Muscle of back (tissue), 11 donors: Measurements from ENCODE around the gene ZEB2. TPM values are rescaled to one million over a fixed set of nuclear protein-coding genes. Genes with fewer than 3 reads are reported as not detected.

ENCODE experiments used
- DNase-seq, 3 donors: peaks; one replicate each; pipeline versions ENCODE4 v3.0.0 to v3.0.0-alpha.2; 2013
- polyA plus RNA-seq, 10 donors: library from polyadenylated mRNA; unstranded; fragments of 120-200 nt; gene quantifications; one replicate each; pipeline ENCODE4 v1.2.1, GENCODE V29; 2013; ENCODE audit not compliant: insufficient read length in 10 of 10

Gene ZEB2
- polyA plus RNA-seq, 10 donors, result 88.5 to 143 (median 117) TPM

DNA sequence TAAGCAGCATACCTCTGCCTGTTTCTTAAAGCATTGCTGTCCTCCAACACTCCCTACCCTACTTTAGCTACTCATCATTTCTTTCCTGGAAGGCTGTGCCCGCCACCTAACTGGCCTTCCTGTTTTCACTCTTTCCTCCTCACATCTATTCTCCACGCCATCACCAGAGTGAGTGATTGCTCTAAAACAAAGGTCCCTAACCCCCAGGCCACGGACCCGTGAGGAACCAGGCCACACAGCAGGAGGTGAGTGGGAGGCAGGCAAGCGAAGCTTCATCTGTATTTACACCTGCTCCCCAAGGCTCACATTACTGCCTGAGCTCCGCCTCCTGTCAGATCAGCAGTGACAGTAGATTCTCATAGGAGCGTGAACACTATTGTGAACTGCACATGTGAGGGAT, 13.3 kb upstream of the ZEB2 start:
- DNase-seq, result no peak

DNA sequence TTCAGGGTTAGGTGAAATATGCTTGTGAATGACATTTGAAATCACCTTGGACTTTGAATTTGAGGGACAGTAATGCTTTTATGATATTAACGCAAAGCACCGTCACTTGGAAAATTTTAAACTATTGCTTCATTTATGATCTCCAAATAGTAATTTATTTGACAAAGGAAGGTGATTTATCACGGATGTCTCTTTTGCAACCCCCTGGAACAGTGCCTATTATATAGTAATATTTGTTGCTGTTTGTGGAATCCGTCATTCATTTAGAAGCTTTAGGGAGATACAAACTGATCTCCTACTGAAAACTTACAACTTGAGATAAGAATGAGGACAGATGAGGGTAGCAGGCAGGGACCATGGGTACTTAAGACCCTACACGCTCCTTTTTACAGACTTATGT, 10.7 kb upstream of the ZEB2 start:
- no peak for DNase-seq

DNA sequence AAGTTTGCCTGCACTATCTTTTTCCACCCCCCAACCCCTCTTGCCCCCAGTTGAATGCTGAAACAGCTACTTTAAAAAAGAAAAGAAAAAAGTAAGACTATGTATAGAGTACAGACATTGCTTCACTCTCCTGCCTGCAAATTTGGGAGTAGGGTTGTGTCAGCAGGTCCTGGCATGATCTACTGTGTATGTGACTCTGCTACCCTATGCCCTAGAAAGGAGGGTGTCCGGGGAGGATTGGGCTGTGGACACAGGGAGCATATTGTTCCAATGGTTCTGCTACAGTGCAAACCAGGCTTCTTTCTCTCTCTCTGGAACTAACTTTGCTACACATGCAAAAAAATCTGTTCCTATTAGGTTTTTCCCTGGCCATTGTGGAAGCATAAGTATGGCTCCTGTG, 9.9 kb upstream of the ZEB2 start:
- peak in 1 of 3 donors; percentile 20 for DNase-seq

DNA sequence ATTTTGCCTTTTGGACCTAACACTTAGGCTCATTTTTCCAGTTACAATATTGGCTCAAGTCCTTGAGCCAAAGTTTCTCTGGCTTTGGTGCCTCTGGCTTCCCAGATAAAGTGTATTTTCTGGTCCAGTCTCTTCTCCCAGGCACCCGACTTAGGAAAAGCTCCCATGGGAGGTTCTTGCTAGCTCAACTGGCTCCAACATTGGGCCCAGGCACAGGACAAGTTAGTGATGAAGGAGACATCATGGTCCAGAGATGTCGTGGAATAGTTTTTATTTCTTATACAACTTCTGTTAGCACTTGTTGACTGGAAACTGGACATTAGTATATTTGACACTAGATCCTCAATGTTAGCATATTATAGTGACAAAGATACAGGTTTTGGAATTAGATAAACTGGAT, 8.2 kb upstream of the ZEB2 start:
- DNase-seq, result no peak

DNA sequence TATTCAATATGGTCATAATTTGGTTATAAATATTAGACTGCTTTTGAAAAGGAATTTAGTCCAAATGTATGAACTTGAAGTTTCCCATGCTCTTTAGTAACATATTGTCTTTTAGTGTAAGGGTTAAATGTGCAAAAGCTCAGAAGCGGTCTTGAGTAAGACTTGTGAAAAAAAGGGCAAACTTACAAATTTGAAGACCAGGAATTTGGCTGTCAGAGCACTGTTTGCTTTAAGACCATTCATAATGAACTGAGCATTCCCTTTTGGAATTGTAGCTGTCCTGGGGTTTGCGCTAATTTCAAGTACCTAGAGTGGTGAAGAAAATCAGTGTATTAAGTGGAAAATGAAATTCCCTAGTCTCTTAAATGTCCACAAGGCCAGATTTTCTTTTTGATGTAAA, 6.9 kb upstream of the ZEB2 start:
- DNase-seq, result peak in 1 of 3 donors; percentile 39

DNA sequence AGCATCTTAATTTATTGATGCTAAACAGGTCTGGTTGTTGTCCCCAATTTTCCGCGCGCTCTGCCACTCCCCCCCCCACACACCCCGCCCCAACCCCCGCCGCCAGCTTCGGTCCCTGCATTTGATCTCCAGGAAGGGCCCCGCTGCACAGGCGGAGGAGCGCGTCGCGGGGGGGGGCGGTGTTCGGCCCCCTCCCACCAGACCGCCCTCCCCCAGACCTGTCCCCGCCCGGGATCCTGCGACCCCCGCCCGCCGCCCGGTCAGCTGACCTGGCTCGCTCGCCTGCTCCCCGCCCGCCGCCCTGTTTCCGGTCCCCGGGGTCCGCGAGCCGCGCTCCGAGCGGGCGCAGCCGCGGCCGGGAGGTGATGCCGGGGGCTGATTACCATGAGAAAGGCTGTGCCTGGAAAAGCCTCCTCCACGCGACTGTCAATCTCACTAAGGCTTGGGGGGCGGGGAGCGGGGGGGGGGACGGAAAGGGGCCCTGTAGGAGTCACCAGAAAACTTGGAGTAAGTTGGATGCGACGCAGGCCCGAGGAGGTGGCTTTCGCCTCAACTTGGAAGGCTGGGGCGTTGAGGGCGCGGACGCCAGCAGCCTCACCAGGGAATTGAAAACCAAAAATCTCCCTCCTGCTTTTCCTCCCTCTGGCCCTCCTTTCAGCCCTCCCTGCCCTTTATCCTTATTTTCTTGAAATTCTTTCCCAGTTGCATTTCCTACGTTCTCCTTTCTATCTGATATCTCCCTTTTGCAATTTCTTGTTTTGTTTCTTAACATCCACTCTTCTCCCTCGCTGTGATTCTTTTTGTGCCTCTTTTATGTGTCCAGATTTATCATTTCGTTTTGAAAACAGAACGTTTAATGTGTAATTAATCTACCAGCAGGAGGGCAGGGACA, 4.4 kb upstream of the ZEB2 start:
- peak in 2 of 3 donors; percentile 63 to 85 for DNase-seq

DNA sequence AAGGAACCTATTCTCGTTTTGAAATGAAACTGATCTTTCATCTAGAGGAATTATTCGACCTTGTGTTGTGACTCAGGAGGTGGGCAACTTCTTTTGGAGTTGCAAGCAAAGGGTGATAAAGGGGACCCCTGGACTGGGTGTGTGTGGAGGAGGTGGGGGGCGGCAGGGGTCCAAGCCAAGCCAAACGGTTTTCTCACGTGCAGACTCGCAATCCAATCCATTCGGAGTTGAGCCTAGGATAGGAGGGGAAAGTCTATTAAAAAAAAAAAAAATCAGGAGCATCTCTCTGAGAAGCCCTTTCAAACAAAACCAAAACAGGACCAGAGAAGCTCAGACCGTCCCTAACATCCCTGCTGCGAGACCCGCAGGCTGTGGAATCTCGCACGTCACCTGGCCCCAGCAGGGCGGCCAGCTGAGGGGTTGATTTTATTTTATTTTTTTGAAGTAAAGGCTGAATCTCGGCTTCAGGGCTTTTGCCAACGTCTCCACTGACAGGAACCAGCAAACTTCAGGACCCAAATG, 3.7 kb upstream of the ZEB2 start:
- DNase-seq, result peak in 2 of 3 donors; percentile 62 to 88

DNA sequence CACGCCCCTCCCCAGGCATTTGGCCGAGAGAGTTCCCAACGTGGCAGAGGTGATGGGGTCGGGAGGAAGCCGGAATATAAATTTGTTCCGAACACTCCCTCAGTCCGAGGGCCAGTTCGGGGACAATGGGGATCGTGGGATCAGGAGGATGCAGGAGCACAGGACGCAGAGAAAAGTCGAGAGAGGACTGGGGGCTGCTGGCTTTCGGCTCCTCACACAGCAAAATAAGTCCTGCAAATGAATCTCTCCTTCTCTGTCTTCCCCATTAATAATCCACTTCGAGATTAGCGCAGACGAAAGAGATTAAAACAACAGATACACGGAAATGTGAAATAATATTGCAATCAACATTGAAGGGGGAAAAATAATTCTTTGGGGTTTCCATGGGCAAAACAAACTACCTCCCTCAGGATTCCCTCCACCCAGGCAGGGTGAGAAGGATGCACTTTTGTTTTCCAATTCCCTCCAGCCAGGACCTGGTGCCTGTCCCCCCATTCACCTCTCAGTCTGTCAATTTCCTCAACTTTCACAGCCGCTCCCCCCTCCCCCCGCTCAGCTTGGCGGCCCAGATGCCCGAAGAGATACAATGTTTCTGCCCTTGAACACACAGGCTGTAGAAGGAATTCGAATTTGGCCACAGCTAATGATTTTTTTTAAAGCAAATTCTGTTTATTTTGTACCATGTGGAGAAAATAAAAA, 3.1 kb upstream of the ZEB2 start:
- DNase-seq, result peak in 1 of 3 donors; percentile 84

DNA sequence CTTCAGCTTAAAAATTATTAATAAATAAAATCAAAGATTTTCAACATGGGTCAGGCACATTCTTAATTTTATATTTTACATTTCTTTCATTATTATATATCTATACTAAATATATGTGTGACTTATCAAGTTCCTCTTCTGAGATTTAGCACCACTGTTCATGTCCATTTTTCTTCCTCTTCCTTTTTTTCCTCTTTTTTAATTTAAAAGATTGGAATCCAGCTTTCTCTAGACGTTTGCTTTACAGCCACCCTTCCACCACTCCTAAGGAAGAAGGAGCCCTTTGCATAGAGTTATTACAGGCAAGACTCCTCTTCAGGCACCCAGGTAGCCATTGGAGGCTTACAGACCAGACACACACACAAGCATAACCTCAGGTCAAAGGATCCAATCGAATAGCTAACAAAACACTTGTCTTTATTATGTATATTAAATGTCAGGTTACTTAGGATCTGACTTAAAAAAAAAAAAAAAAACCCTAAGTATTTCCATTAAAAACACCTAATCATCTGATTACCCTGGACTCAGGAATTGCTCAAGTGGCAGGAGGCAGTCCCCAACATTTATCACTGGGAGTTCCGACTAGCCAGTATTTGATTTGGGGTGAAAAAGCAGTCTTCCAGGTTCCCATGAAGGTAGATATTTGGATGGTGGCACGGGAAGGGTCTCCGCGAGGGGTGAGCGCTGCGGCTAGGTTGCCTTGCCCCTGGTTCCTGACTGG, 2.4 kb upstream of the ZEB2 start:
- peak in 1 of 3 donors; percentile 42 for DNase-seq

DNA sequence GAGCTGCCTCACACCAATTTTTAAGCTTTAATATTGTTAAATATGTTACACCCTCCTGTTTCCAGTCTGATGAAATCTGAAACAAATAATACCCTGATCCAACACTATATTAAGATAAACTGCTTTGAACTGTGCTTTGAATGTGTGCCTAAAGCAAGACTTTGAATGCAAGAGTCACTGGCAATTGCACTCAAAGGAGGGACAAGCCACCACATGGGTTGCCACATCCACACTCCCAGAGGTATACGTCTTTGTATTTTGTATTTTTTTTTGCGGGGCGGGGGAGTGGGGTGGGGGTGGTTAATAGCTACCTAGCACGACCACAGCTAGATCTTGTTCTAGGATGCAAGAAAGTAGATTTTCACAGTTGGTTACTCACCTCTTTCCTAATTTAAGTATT, 1.8 kb upstream of the ZEB2 start:
- DNase-seq, result no peak

DNA sequence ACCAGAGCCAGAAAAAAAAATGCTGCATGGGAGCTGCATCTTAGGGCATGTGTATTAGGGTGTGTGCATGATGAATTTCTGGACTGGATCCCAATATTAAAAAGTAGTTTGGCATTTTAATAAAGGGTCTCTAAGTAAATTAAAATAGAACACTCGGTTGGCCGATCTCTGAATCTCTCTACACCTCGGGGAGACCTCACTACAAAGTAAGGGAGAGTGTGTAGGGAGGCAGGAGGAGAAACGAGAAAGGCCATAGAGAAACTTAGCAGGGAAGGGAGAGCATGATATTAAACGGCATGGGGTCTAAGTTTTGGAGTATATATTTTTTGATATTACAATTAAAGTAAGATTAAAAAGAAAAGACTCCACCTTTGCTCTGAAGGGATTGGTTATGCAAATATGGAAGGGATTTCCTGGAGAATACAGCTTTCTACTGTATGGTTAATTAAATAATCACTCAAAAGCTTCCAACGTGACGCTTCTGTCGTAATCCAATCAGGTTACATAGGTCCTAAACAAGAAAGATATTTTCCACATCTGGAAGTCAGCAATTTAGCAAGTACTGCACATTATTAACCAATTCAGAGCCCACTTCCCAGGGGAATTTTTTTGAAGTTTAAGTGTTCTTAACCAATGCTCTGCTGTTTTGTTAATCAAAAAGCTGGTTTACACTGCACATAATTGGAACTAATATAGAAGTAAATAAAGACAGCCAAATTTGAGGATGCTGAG, 1.0 kb upstream of the ZEB2 start:
- DNase-seq, result peak in 1 of 3 donors; percentile 91

DNA sequence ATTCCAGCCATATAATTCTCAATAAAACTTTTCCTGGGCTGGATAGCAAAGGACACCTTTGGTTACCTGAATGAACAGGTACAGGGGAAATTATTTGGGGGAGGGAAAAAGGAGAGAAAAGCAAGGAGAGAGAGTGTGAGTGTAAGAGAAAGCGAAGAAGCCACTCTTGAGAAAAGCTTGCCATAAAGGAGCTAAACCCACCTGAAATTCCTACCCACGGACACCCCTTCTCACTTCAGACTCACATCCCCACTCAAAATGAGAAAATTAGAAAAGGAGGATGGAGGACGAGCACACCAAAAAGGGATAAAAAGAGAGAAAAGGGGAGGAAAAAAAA, 354 bp downstream of the ZEB2 start:
- DNase-seq, result no peak

DNA sequence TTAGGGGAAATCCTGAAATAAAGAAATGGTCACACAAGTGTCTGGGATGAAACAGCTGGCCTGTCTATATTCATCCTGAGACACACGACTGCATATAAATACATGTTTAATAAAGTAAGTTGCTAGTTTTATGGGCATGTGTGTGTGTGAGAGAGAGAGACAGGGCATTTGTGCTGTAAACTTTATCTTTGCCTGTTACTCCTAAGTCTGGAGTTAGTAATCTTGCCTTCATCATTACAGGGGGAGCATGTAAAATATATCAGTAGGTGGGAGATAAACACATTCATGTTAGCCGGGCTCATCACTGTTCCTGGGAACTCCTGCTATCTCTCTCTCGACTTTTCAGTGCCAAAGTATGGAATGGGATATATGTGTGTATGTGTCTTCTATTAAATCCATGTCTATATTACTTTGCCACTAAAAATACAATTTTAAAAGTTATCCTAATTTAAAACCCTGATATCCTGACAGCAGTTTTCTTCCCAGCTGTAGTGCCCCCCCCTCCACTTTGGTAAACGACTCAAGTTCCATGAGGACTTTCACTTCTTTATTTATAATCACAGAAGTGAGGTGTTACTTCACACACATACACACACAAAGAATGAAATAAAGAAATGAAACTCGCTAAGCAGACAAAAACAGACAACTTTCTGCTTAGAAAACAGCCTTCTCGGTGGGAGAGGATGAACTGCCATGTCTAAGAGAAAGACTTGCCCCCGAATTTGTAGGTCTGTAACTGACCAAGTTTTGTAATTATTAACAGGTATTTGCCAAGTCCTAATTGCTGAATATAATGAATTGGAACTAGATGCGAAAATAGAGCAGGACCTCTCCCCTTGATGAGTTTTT, 947 bp downstream of the ZEB2 start:
- DNase-seq, result peak in 1 of 3 donors; percentile 77

DNA sequence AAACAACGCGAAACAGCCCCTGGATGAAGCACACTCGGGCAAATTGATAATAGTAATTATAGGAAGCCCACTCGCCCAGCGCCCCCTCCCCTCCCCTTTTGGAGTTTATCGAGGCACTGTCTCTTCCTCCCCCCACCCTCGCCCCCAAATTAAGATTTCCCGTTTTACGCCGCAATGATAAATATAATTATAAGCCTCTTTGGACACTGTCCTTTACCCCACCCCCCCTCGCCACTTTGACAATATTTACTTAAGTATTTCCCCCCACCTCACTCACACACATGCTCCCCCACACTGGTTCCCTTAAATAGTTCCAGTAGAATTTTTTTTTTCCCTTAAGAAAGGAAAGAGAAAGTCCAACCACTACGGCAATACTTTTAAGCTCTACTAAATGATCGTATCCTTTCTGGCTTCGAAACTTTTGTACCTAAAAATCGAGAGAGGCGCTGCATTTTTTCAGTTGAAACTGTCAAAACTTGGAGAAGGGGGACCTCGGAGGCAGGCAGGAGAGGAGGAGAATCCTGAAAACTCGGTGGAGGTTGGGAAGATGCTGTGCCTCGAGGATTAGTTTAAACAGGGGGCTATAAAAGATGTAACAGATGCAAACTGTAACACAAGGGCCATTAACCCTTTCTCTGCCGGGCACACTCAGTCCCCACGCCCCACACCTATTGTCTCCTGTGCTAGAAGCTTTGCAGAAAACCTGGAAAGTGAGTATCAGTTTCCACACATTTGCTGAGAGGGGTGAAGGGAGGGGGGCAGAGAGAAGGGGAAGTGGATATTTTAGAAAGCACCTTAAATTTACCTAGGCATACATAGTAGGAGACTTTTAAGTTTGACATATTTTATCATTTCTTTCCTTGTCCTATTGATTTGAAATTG, 1.8 kb downstream of the ZEB2 start:
- DNase-seq, result peak in 1 of 3 donors; percentile 87

DNA sequence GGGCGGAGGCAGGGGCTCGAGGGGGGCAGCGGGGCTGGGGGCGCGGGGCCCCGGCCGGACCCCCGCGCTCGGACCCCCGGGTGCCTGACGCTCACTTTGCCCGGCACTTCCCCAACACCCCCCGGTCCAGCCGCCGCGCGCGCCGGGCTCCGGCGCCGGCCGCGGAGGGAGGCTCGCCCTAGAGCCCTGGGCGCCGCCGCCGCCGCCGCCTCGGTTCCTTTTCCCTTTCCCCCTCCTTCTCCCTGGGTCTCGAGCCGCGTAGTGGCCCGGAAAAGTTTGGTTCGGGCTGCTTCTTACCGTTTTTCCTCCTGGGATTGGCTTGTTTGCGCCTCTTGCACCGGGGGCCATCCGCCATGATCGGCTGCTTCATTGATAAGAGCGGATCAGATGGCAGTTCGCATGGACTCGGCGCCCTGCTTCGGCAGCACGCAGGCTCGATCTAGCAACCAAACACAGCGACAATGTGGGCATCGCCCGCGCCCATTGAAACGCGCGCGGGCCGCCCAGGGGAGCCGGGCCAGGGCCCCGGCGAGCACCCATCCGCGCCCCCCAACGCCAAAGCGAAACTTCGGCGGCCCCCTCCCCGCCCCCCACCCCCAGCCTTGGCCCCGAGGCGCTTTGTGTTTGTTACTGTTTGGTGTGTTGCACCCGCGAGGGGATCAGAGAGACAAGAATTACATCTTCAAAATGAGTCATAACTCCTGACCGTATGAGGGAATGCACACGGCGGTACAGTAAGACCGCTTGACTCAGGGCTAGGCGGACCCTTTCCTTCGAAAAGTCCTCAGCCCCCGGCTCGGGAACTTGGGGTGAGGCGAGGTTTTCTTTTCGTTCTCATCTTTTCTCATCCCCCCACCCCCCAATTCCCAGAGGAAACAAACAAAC, 2.7 kb downstream of the ZEB2 start:
- DNase-seq, result peak in 2 of 3 donors; percentile 90 to 91

DNA sequence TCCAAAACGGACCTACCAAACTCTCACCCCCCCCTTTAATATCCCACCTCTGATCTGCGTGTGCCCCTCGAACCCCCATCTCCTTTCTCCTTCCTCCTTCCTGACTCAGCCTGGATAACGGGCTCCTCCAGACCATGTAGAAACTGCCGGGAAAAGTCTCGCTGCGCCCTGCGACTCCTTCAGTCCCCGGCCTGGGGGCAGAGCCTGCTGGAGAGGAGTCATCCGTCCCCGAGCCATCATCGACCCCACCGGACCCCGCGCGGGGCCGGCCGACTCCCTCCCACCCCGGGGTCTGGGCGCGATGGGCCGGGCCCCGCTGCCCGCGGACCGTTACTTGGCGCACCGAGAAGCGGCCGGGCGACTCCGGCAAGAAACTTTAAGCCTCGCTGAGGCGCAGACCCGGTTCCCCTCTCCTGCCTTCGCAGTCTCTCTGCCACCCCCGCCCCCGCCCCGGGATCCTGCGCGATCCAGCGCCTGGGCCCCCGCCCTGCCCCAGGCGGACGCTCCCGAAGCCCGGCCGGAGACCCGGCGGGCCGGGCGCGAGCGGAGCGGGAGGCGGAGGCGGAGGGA, 3.4 kb downstream of the ZEB2 start:
- peak in 1 of 3 donors; percentile 81 for DNase-seq

DNA sequence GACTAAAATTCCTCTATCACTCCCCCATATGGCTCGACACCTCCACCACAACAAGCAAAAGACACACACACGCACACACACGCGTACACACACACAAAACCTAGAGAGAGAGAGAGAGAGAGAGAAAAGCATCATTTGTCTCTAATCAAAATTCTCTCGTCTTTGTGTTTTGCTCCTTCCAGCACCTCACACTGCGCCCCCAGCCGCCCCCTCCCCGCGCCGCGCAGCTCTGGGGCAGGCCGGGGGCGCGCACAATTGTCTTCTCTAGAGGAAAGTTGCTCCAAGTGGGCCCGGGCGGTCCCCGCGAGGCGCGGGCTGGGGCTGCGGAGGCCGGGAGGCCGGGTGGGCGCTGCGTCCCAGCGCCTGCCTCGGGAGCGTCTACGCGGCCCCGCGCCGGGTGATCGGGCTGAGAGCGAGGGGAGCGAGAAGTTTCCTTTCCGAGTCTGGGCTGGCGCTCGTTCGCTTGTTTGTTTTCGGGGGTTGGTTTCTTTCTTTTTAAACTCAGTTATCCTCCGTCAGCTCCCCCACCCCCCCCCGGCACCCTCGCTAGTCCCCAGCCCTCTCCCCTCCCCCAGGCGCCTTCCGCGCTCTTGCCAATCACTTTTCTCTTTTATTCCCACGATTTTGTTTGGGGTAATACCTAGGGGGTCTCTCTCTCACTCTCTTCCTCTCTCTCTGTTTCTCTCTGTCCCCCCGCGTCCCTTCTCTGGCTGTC, 4.1 kb downstream of the ZEB2 start:
- peak in 1 of 3 donors; percentile 87 for DNase-seq
